GM19452 (cell line): ENCODE measurements around the gene SUPT6H.

ENCODE experiments used
- ATAC-seq: cut with Tn5 transposase; IDR thresholded peaks from one replicate; pipeline ENCODE4 v1.9.1; 2021; ENCODE audit not compliant: unreplicated experiment

Gene SUPT6H

DNA sequence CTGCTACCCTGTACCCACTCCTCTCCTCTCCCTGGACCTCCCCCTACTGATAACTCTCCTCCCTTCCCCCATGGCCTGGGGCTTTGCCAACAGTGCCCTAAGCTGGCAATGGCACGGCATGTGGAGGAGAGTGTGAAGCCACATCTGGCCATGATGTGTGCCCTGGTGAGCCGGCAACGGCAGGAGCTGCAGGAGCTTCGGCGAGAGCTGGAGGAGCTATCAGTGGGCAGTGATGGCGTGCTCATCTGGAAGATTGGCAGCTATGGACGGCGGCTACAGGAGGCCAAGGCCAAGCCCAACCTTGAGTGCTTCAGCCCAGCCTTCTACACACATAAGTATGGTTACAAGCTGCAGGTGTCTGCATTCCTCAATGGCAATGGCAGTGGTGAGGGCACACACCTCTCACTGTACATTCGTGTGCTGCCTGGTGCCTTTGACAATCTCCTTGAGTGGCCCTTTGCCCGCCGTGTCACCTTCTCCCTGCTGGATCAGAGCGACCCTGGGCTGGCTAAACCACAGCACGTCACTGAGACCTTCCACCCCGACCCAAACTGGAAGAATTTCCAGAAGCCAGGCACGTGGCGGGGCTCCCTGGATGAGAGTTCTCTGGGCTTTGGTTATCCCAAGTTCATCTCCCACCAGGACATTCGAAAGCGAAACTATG, 87.0 kb downstream of the SUPT6H start:
- no peak for ATAC-seq

DNA sequence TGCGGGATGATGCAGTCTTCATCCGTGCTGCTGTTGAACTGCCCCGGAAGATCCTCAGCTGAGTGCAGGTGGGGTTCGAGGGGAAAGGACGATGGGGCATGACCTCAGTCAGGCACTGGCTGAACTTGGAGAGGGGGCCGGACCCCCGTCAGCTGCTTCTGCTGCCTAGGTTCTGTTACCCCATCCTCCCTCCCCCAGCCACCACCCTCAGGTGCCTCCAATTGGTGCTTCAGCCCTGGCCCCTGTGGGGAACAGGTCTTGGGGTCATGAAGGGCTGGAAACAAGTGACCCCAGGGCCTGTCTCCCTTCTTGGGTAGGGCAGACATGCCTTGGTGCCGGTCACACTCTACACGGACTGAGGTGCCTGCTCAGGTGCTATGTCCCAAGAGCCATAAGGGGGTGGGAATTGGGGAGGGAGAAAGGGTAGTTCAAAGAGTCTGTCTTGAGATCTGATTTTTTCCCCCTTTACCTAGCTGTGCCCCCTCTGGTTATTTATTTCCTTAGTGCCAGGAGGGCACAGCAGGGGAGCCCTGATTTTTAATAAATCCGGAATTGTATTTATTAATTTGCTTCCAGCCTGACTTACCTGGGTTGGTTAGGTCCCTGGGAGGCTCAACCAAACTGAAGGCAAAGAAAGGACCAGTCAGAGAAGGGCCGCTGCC, 87.6 kb downstream of the SUPT6H start:
- ATAC-seq, result peak; percentile 18

DNA sequence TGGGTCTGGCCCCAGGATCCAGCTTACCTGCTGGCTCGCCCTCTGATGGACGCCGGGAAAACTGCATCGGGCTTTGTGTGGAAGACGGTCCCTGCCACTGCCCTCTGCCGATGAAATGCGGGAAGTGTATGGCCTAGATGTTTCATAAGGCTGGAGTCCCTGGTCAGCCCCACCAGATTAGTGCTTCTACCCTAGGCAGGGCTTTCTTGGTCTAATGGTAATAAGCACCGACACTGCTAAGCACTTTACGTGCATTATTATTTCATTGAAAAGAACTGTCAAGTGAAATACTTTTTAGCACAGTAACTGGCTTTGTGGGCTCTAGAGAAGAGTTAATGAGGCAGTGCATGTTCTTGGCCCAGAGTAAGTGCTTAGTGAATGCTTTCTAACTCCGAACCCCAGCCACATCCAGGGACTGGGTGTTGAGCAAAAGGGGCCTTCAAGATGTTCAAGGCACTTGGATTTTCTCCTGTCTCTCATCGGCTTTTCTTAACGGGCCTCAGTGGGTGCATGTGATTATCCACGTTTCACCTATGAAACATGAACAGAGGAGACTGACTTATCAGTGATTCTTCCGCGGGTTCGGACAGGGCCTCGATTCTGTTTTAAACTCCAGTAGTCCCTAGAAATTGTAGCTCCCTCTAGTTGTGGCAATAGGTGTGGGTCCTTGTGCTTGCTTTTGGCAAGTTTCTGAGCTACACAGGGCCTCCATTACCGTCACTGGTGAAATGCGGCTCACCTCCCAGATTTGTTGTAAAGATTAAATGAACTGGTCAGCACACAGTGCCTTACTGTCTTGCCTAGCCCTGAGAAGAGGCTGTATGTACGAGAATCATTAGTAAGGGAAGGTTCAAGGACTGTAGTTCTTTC, 88.4 kb downstream of the SUPT6H start:
- ATAC-seq, result peak; percentile 72

DNA sequence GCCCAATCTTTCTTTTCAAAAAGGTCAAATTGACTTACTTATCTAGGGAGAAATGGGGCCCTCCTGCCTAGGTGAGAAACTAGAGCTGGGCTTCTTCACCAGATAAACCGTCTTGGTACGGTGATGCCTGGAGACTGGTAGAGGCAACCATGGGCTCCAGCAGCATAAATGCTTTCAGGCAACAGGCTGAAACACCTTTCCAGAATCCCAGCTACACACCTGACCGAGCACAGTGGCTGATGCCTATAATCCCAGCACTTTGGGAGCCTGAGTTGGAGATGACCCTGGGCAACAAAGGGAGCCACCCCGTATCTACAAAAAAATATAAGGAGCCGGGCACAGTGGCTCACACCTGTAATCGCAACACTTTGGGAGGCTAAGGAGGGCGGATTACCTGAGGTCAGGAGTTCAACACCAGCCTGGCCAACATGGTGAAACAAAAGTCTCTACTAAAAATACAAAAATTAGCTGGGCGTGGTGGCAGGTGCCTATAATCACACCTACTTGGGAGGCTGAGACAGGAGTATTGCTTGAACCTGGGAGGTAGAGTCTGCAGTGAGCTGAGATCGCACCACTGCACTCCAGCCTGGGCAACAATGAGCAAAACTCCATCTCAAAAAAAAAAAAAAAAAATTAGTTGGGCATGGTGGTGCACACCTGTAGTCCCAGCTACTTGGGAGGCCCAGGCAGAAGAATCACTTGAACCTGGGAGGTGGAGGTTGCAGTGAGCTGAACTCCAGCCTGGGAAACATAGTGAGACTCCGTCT, 89.8 kb downstream of the SUPT6H start:
- no peak for ATAC-seq
